ENCODE results near the gene TRMT1. TPM values are rescaled to one million over a fixed set of nuclear protein-coding genes. Genes with fewer than 3 reads are reported as not detected.

The TRMT1 gene
- total RNA-seq, 1 experiment from 2014 or later, result 36.5 TPM

DNA sequence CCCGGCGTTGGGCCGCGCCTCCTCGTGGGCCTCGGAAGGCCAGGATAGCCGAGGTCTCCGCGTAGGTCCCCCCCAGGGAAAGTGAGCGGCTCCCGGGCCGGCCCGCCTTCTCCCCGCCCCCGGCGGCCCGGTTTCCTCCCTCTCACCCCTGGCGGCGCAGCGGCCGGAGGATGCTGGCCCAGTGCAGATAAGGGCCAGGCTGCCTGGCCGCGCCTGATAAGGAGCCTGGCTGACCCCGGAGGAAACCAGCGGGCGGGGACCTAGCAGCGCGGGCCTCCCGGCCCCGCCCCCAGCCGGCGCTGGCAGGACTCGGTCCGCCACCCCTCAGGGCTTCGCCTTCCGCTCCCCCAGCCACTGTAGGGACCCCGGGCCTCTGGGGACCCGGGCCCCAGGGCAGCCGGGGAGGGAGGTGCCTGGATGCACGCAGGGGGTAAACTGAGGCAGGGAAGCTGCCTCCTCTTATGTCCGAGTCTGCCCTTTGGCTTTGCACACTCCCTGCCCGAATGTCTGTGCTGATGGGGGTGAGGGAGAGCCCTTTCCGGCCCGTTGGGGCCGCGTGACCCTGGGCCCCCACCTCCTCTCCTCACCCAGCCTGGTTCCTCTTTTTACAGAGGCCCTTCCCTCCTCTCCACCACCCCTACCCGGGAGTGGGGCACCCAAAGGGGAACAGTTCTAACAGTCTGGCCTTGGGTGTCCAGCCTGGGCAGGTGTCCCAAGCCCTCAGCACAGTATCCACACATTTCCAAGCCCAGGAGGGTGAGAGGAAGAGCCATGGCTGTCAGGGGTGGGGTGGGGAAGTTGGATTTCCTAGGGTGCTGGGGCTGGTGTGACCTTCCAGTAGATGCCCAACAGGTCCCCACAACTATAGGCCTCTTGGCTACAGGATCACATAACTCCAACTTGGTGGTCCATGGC lies 13.6 kb downstream of the TRMT1 start, which contains the start of gene LYL1:
LYL1 (minus strand) TSS at position 193 of the 915 bp plus-strand sequence. CDS start 1,687 bp downstream, outside the sequence.
- TF ChIP-seq, protein P1, sequence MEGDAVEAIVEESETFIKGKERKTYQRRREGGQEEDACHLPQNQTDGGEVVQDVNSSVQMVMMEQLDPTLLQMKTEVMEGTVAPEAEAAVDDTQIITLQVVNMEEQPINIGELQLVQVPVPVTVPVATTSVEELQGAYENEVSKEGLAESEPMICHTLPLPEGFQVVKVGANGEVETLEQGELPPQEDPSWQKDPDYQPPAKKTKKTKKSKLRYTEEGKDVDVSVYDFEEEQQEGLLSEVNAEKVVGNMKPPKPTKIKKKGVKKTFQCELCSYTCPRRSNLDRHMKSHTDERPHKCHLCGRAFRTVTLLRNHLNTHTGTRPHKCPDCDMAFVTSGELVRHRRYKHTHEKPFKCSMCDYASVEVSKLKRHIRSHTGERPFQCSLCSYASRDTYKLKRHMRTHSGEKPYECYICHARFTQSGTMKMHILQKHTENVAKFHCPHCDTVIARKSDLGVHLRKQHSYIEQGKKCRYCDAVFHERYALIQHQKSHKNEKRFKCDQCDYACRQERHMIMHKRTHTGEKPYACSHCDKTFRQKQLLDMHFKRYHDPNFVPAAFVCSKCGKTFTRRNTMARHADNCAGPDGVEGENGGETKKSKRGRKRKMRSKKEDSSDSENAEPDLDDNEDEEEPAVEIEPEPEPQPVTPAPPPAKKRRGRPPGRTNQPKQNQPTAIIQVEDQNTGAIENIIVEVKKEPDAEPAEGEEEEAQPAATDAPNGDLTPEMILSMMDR (IDR thresholded peaks at IDR 0.05; ENCODE audit: unreplicated experiment), result no peak
- H3K9me3 Mint-ChIP-seq (ENCODE audit: low read depth, unreplicated experiment), result no peaks in the 10 kb centered on the region
- H3K27ac Mint-ChIP-seq (ENCODE audit: unreplicated experiment), result no peak within 1 kb of the TSS
- peak; percentile 24 for DNase-seq
- H3K36me3 Mint-ChIP-seq (ENCODE audit: insufficient read depth, unreplicated experiment), result peaks cover 27% of the 10 kb centered on the region
- CTCF ChIA-PET, result interaction anchor here (0.6 kb wide), 1 partner anchor 134 kb away, joined by 4 read pairs; no protein-coding TSS in a partner anchor
- H3K27me3 Mint-ChIP-seq (ENCODE audit: unreplicated experiment), result no peaks in the 10 kb centered on the region
- BruUV-seq (replicated peaks), result no TSS peak
- H3K4me3 Mint-ChIP-seq (ENCODE audit: low read depth, unreplicated experiment), result peak within 1 kb of the TSS; percentile 41
- no peaks in the 10 kb centered on the region for H3K4me1 Mint-ChIP-seq (ENCODE audit: low read depth, unreplicated experiment)
- intact Hi-C loops (cut with micrococcal nuclease; ENCODE audit: unreplicated experiment), result loop anchor here (5.0 kb wide), 1 partner anchor 159 kb away; no protein-coding TSS in a partner anchor

DNA sequence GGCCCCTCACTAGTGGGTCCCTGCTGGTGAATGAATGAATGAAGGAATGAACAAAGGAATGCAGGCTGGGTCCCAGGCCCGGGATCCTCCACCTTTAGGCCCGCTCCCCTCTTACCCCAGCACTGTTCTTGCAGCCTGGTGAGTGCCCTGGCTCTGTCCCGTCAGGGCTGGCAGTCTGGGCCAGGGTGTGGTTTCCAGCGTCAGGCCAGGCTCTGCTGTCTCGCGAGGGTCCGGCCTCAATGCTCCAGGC lies 14.2 kb downstream of the TRMT1 start:
- intact Hi-C loops (cut with micrococcal nuclease; ENCODE audit: unreplicated experiment), result loop anchor here (5.0 kb wide), 1 partner anchor 160 kb away; no protein-coding TSS in a partner anchor
- DNase-seq, result no peak
- Mint-ChIP-seq H3K4me3 (ENCODE audit: low read depth, unreplicated experiment) (peak overlapping the region; percentile 41), H3K9me3 (ENCODE audit: low read depth, unreplicated experiment) (no peaks in the 10 kb centered on the region), H3K27me3 (ENCODE audit: unreplicated experiment) (no peaks in the 10 kb centered on the region), H3K4me1 (ENCODE audit: low read depth, unreplicated experiment) (no peaks in the 10 kb centered on the region), H3K27ac (ENCODE audit: unreplicated experiment) (no peak overlapping the region), H3K36me3 (ENCODE audit: insufficient read depth, unreplicated experiment) (peaks cover 26% of the 10 kb centered on the region)
- TF ChIP-seq, protein P1 (IDR thresholded peaks at IDR 0.05; ENCODE audit: unreplicated experiment), result no peak
- no TSS peak for BruUV-seq (replicated peaks)
- CTCF ChIA-PET, result no interaction called here

DNA sequence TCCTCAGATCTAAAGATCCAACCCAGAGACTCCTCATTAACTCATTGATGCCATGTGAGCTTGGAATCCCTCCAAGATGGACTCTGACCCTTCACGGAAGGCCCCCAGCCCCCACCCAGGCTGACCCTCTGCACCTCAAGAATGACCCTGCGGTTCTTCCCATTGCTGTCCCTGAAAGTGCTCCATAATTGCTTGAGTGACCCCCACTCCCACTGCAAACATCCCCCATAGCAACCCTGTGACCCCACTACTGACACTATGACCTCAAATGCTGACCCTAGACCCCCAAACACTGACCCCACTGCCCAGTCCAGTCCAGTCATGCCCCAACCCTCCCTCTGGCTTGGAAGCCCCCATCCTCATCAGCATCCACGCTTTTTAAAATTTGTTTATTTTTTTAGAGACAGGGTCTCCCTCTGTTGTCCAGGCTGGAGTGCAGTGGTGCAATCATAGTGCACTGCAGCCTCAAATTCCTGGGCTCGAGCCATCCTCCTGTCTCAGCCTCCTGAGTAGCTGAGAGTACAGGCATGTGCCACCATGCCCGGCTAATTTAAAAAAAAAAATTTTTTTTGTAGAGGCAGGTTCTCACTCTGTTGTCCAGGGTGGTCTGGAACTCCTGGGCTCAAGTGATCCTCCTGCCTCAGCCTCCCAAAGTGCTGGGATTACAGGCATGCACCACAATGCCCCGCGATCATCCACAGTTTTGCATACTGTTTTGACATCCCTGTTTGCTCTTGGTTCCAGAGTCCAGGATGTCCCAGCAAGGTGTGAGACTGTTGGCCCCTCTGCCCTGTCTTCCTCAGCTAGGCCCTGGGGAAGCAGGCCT lies 14.7 kb downstream of the TRMT1 start:
- H3K4me3 Mint-ChIP-seq (ENCODE audit: low read depth, unreplicated experiment), result peak overlapping the region; percentile 41
- no peaks in the 10 kb centered on the region for H3K27me3 Mint-ChIP-seq (ENCODE audit: unreplicated experiment)
- intact Hi-C loops (cut with micrococcal nuclease; ENCODE audit: unreplicated experiment), result loop anchor here (5.0 kb wide), 1 partner anchor 160 kb away; no protein-coding TSS in a partner anchor
- H3K9me3 Mint-ChIP-seq (ENCODE audit: low read depth, unreplicated experiment), result no peaks in the 10 kb centered on the region
- BruUV-seq (replicated peaks), result no TSS peak
- TF ChIP-seq, protein P1 (IDR thresholded peaks at IDR 0.05; ENCODE audit: unreplicated experiment), result no peak
- no peak overlapping the region for H3K27ac Mint-ChIP-seq (ENCODE audit: unreplicated experiment)
- CTCF ChIA-PET, result interaction anchor here (1.2 kb wide), 1 partner anchor 41 kb away, joined by 4 read pairs; no protein-coding TSS in a partner anchor
- DNase-seq, result no peak
- peaks cover 22% of the 10 kb centered on the region for H3K36me3 Mint-ChIP-seq (ENCODE audit: insufficient read depth, unreplicated experiment)
- H3K4me1 Mint-ChIP-seq (ENCODE audit: low read depth, unreplicated experiment), result no peaks in the 10 kb centered on the region

DNA sequence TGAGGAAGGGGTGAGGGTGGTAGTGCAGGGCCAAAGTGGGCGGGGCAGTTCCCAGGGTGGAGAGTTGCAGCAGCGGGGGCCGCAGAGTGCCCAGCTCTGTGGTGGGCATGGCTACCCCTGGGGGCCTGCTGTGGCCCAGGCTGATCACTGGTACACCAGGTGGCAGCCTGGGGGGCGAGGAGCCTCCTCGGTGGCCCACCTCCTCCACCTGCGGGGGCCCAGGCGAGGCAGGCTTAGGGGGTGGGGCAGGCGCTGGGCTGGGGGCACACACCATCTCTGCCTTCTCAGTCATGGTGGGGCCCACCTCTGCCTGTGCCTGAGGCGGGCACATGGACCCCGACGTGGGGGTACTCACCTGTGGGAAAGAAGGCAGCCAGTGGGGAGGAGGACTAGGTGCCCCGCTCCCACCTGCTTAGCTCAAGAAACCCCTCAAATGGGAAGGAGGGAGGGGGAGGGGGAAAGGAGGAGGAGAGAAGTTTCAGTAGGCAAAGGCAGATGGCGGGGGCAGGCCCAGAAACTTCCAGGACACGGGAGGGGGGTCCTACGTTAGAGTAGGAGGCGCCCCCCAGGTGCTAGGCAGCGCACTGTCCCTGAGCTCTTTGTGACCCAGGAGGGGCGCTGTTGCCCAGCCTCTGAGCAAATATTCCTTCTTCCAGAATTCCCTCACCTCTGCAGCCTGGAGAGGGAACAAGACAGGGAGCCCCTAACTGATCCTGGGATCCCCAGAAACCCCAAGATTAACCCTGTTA lies 15.5 kb downstream of the TRMT1 start:
- TF ChIP-seq, protein P1 (IDR thresholded peaks at IDR 0.05; ENCODE audit: unreplicated experiment), result no peak
- H3K4me3 Mint-ChIP-seq (ENCODE audit: low read depth, unreplicated experiment), result no peak overlapping the region
- CTCF ChIA-PET, result interaction anchor here (1.2 kb wide), 1 partner anchor 40 kb away, joined by 4 read pairs; no protein-coding TSS in a partner anchor
- peaks cover 20% of the 10 kb centered on the region for H3K36me3 Mint-ChIP-seq (ENCODE audit: insufficient read depth, unreplicated experiment)
- H3K9me3 Mint-ChIP-seq (ENCODE audit: low read depth, unreplicated experiment), result no peaks in the 10 kb centered on the region
- H3K27ac Mint-ChIP-seq (ENCODE audit: unreplicated experiment), result no peak overlapping the region
- intact Hi-C loops (cut with micrococcal nuclease; ENCODE audit: unreplicated experiment), result loop anchor here (5.0 kb wide), 1 partner anchor 161 kb away; no protein-coding TSS in a partner anchor
- H3K27me3 Mint-ChIP-seq (ENCODE audit: unreplicated experiment), result no peaks in the 10 kb centered on the region
- no TSS peak for BruUV-seq (replicated peaks)
- no peak for DNase-seq
- H3K4me1 Mint-ChIP-seq (ENCODE audit: low read depth, unreplicated experiment), result no peaks in the 10 kb centered on the region
